WTC11 (cell line): ENCODE data around the gene UBAP1L. TPM values are rescaled to one million over a fixed set of nuclear protein-coding genes. Genes with fewer than 3 reads are reported as not detected.

Source experiments
- ATAC-seq: fragments of 200-7000 bp; cut with Tn5 transposase; 2 replicates; pipeline ENCODE4 v1.10.0; 2021; ENCODE audit warnings: mild to moderate bottlenecking, moderate library complexity
- CTCF ChIA-PET: fragments of 300-600 bp; sonication (Branson Sonifier 250); formaldehyde crosslinking; loops from one replicate; lab custom pipeline; 2021; ENCODE audit warnings: antibody characterized with exemption; lab: Charles Lee
- POLR2A ChIA-PET: fragments of 350-600 bp; sonication (Branson Sonifier 250); formaldehyde crosslinking; loops from one replicate; lab custom pipeline; 2021; ENCODE audit warnings: antibody characterized with exemption; lab: Charles Lee
- DNase-seq: peaks from one replicate; pipeline ENCODE4 v3.0.0; 2021; ENCODE audit warnings: low spot score
- H3K27ac Mint-ChIP-seq: 2 replicates; pipeline ENCODE4 v1.8.0; 2021; ENCODE audit warnings: mixed read lengths
- H3K27me3 Mint-ChIP-seq: 2 replicates; pipeline ENCODE4 v1.8.0; 2021; ENCODE audit warnings: low read depth, mild to moderate bottlenecking, moderate library complexity, mixed read lengths
- H3K36me3 Mint-ChIP-seq: 2 replicates; pipeline ENCODE4 v1.8.0; 2021; ENCODE audit warnings: mixed read lengths
- H3K4me1 Mint-ChIP-seq: 2 replicates; pipeline ENCODE4 v1.8.0; 2022; ENCODE audit warnings: mixed read lengths
- H3K4me3 Mint-ChIP-seq: 2 replicates; pipeline ENCODE4 v1.8.0; 2021; ENCODE audit warnings: mild to moderate bottlenecking, moderate library complexity, mixed read lengths
- H3K9me3 Mint-ChIP-seq: 2 replicates; pipeline ENCODE4 v1.8.0; 2021; ENCODE audit warnings: mixed read lengths
- ATF1 ChIP-seq: sonication (generic); formaldehyde crosslinking; IDR thresholded peaks from 2 replicates; pipeline ENCODE4 v1.8.1; 2023; ENCODE audit warnings: mild to moderate bottlenecking, moderate library complexity, missing genetic modification reagents
- ATF2 ChIP-seq: sonication (generic); formaldehyde crosslinking; IDR thresholded peaks from 2 replicates; pipeline ENCODE4 v1.8.1; 2022; ENCODE audit warnings: low read depth, missing genetic modification reagents, borderline replicate concordance
- E2F5 ChIP-seq: sonication (generic); formaldehyde crosslinking; IDR thresholded peaks from 2 replicates; pipeline ENCODE4 v1.8.1; 2022; ENCODE audit warnings: mild to moderate bottlenecking, moderate library complexity, missing genetic modification reagents
- ESRRA ChIP-seq: sonication (generic); formaldehyde crosslinking; IDR thresholded peaks from 2 replicates; pipeline ENCODE4 v1.8.1; 2022; ENCODE audit warnings: mild to moderate bottlenecking, missing genetic modification reagents, borderline replicate concordance
- FOXP4 ChIP-seq: sonication (generic); formaldehyde crosslinking; IDR thresholded peaks from 2 replicates; pipeline ENCODE4 v1.8.0; 2022; ENCODE audit warnings: mild to moderate bottlenecking, missing genetic modification reagents
- IRF2 ChIP-seq: sonication (generic); formaldehyde crosslinking; IDR thresholded peaks from 2 replicates; pipeline ENCODE4 v1.8.0; 2022; ENCODE audit warnings: low read depth, missing genetic modification reagents, borderline replicate concordance
- MXD4 ChIP-seq: fragments of 250-450 bp; sonication (Bioruptor Pico); IDR thresholded peaks from 2 replicates; pipeline ENCODE4 v1.8.0; 2021; ENCODE audit warnings: mild to moderate bottlenecking, moderate library complexity, borderline replicate concordance
- NFE2L1 ChIP-seq: sonication (generic); formaldehyde crosslinking; IDR thresholded peaks from 2 replicates; pipeline ENCODE4 v1.8.1; 2023; ENCODE audit warnings: missing genetic modification reagents
- PRRX2 ChIP-seq: fragments of 250-450 bp; sonication (Bioruptor Pico); IDR thresholded peaks from 2 replicates; pipeline ENCODE4 v1.8.0; 2021; ENCODE audit warnings: mild to moderate bottlenecking
- SOX15 ChIP-seq: fragments of 250-450 bp; sonication (Bioruptor Pico); IDR thresholded peaks from 2 replicates; pipeline ENCODE4 v1.9.0; 2021; ENCODE audit warnings: mild to moderate bottlenecking
- TCF7 ChIP-seq: sonication (generic); formaldehyde crosslinking; IDR thresholded peaks from 2 replicates; pipeline ENCODE4 v1.8.0; 2022; ENCODE audit warnings: mild to moderate bottlenecking, low read depth, missing genetic modification reagents, moderate library complexity
- TEAD1 ChIP-seq: sonication (generic); formaldehyde crosslinking; IDR thresholded peaks from 2 replicates; pipeline ENCODE4 v1.8.0; 2022; ENCODE audit warnings: mild to moderate bottlenecking, missing genetic modification reagents
- TEAD4 ChIP-seq: sonication (generic); formaldehyde crosslinking; IDR thresholded peaks from 2 replicates; pipeline ENCODE4 v1.8.0; 2022; ENCODE audit warnings: mild to moderate bottlenecking, missing genetic modification reagents
- USF1 ChIP-seq: sonication (generic); formaldehyde crosslinking; IDR thresholded peaks from 2 replicates; pipeline ENCODE4 v1.8.0; 2022; ENCODE audit warnings: mild to moderate bottlenecking, missing genetic modification reagents
- ZNF121 ChIP-seq: sonication (generic); formaldehyde crosslinking; IDR thresholded peaks from 2 replicates; pipeline ENCODE4 v1.8.0; 2023; ENCODE audit warnings: missing genetic modification reagents
- ZNF263 ChIP-seq: sonication (generic); formaldehyde crosslinking; IDR thresholded peaks from 2 replicates; pipeline ENCODE4 v1.8.1; 2022; ENCODE audit warnings: low read depth, mild to moderate bottlenecking, moderate library complexity, missing genetic modification reagents
- ZSCAN18 ChIP-seq: fragments of 250-450 bp; sonication (Bioruptor Pico); IDR thresholded peaks from 2 replicates; pipeline ENCODE4 v2.1.2; 2022; ENCODE audit warnings: mild to moderate bottlenecking, moderate library complexity
- total RNA-seq: library from RNA; stranded (reverse); gene quantifications from 3 replicates; pipeline ENCODE4 v1.2.3, GENCODE V29; 2021

Gene UBAP1L
- total RNA-seq, 1 experiment from 2014 or later: 2.0 TPM

- TF ChIP-seq USF1 (CRISPR knock-in tag) (peak; percentile 94), ZNF121 (CRISPR knock-in tag) (no peak), IRF2 (CRISPR knock-in tag) (no peak), FOXP4 (no peak), E2F5 (CRISPR knock-in tag) (no peak), SOX15 (no peak), ATF1 (CRISPR knock-in tag) (no peak)
- TF ChIP-seq, all 79 proteins: peak for 5
Observed at GRCh38 chr15:65049418-65049840, 65.6 kb downstream of the UBAP1L start (continued).

GRCh38 chr15:65048241-65048640 lies 66.8 kb downstream of the UBAP1L start:
- Mint-ChIP-seq H3K27me3 (peaks cover 4% of the 10 kb centered on the region; the same call in 1 of the 2 replicates), H3K36me3 (no peaks in the 10 kb centered on the region), H3K4me1 (peaks cover 11% of the 10 kb centered on the region; the same call in 1 of the 2 replicates), H3K27ac (no peak overlapping the region), H3K4me3 (no peak overlapping the region), H3K9me3 (no peaks in the 10 kb centered on the region)
- POLR2A ChIA-PET: no interaction called here
- CTCF ChIA-PET: interaction anchor here (1.5 to 2.1 kb wide), 3 partner anchors 14 to 54 kb away, joined by 4 to 19 read pairs (median 12); no protein-coding TSS in a partner anchor
- TF ChIP-seq NFE2L1 (CRISPR knock-in tag) (no peak), PRRX2 (CRISPR knock-in tag) (no peak), ATF1 (CRISPR knock-in tag) (no peak), TEAD1 (CRISPR knock-in tag) (no peak), TCF7 (CRISPR knock-in tag) (no peak), ZNF263 (CRISPR knock-in tag) (no peak), TEAD4 (CRISPR knock-in tag) (no peak), E2F5 (CRISPR knock-in tag) (no peak), ATF2 (CRISPR knock-in tag) (no peak), ZSCAN18 (CRISPR knock-in tag) (no peak), MXD4 (CRISPR knock-in tag) (no peak), ESRRA (CRISPR knock-in tag) (no peak)
- DNase-seq (no peak), ATAC-seq (no peak)
